ENCODE measurements around the gene CAPN7. TPM values are rescaled to one million over a fixed set of nuclear protein-coding genes. Genes with fewer than 3 reads are reported as not detected.

The CAPN7 gene
- total and polyA plus RNA-seq, 2 experiments from 2014 or later: 26.7 to 33.1 TPM

- Histone ChIP-seq H3K4me3 (no peak overlapping the region), H3K9me3 (ENCODE audit: low read depth) (no peaks in the 10 kb centered on the region), H3K27me3 (no peaks in the 10 kb centered on the region), H3K27ac (no peak overlapping the region), H3K36me3 (peaks cover 2% of the 10 kb centered on the region), H3K4me1 (ENCODE audit: low read depth) (peaks cover 4% of the 10 kb centered on the region)
- DNase-seq (ENCODE audit: low read depth in 1 of 2, low spot score in 1 of 2): no peak
- no peak for TF ChIP-seq CTCF (IDR thresholded peaks at IDR 0.05; ENCODE audit: low read depth, low read length)
Observed at GRCh38 chr3:15261274-15261673, 55.2 kb downstream of the CAPN7 start.

DNA sequence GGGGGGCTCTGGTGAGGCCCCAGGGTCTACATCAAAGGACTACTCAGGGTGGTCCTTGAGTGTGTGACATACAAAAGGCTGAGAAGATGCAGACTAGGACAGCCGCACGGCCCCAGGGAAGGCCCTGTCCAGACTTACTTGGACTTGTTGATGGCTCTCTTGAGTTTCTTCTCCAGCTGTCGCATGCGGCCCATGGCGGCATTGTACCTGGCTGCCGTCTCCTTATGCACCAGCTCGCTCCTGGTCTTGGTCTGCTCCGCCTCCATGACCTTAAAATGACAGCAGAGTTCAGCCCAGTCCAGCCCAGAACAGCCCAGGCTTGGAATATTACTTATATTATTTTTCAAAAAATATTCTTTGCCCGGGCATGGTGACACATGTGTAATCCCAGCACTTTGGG, 56.0 kb downstream of the CAPN7 start:
- DNase-seq (ENCODE audit: low read depth in 1 of 2, low spot score in 1 of 2): no peak
- Histone ChIP-seq H3K9me3 (ENCODE audit: low read depth) (no peaks in the 10 kb centered on the region), H3K36me3 (no peaks in the 10 kb centered on the region), H3K4me1 (ENCODE audit: low read depth) (peaks cover 4% of the 10 kb centered on the region), H3K27me3 (no peaks in the 10 kb centered on the region), H3K27ac (no peak overlapping the region), H3K4me3 (no peak overlapping the region)
- no peak for TF ChIP-seq CTCF (IDR thresholded peaks at IDR 0.05; ENCODE audit: low read depth, low read length)

- H3K4me1 ChIP-seq (ENCODE audit: low read depth): peaks cover 5% of the 10 kb centered on the region
- no peak overlapping the region for H3K4me3 ChIP-seq
- H3K27me3 ChIP-seq: no peaks in the 10 kb centered on the region
- no peak for DNase-seq (ENCODE audit: low read depth in 1 of 2, low spot score in 1 of 2)
- no peaks in the 10 kb centered on the region for H3K36me3 ChIP-seq
- no peaks in the 10 kb centered on the region for H3K9me3 ChIP-seq (ENCODE audit: low read depth)
- H3K27ac ChIP-seq: no peak overlapping the region
- TF ChIP-seq CTCF (IDR thresholded peaks at IDR 0.05; ENCODE audit: low read depth, low read length): no peak
Observed at GRCh38 chr3:15263120-15263519, 57.1 kb downstream of the CAPN7 start.

DNA sequence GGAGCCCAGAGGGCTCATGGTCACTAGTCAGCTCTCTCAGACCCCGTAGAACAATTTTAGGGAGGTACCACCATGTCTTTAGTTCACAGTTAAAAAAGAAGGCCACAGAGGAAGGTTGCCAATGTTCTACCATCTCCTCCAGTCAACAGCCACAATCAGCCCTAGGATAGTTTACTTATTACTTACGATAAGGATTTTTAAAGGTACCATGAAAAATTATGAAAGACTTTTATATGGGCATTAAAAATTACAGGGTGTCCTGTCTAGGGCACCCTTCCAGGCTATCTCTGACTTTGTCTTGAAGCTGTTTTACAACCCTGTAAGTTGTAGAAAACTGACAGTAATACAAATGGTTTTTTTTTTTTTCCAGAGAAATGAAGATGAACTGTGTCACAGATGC, 57.9 kb downstream of the CAPN7 start:
- DNase-seq (ENCODE audit: low read depth in 1 of 2, low spot score in 1 of 2): no peak
- H3K9me3 ChIP-seq (ENCODE audit: low read depth): no peaks in the 10 kb centered on the region
- H3K4me3 ChIP-seq: no peak overlapping the region
- peaks cover 9% of the 10 kb centered on the region for H3K4me1 ChIP-seq (ENCODE audit: low read depth)
- H3K27me3 ChIP-seq: no peaks in the 10 kb centered on the region
- no peaks in the 10 kb centered on the region for H3K36me3 ChIP-seq
- no peak for TF ChIP-seq CTCF (IDR thresholded peaks at IDR 0.05; ENCODE audit: low read depth, low read length)
- H3K27ac ChIP-seq: no peak overlapping the region

- H3K4me1 ChIP-seq (ENCODE audit: low read depth): peaks cover 9% of the 10 kb centered on the region
- H3K36me3 ChIP-seq: no peaks in the 10 kb centered on the region
- no peak for TF ChIP-seq CTCF (IDR thresholded peaks at IDR 0.05; ENCODE audit: low read depth, low read length)
- H3K27ac ChIP-seq: no peak overlapping the region
- H3K9me3 ChIP-seq (ENCODE audit: low read depth): no peaks in the 10 kb centered on the region
- no peaks in the 10 kb centered on the region for H3K27me3 ChIP-seq
- no peak overlapping the region for H3K4me3 ChIP-seq
- no peak for DNase-seq (ENCODE audit: low read depth in 1 of 2, low spot score in 1 of 2)
Observed at GRCh38 chr3:15264486-15264885, 58.4 kb downstream of the CAPN7 start.
